Lower lobe of right lung (tissue), 2 donors: ENCODE results near the gene TCEA3. TPM values are rescaled to one million over a fixed set of nuclear protein-coding genes. Genes with fewer than 3 reads are reported as not detected.

ENCODE experiments used
- ATAC-seq, 2 donors: fragments of 200-7000 bp; cut with Tn5 transposase; one replicate each; pipeline ENCODE4 v1.9.1; 2020 to 2022; ENCODE audit warnings: mild to moderate bottlenecking in 2 of 2, moderate library complexity in 2 of 2
- DNase-seq: peaks from one replicate; pipeline ENCODE4 v3.0.0-alpha.2; 2020
- H3K27ac ChIP-seq: fragments of 200-600 bp; one replicate; pipeline ENCODE4 v1.8.0; 2022
- H3K27me3 ChIP-seq: fragments of 200-600 bp; one replicate; pipeline ENCODE4 v1.8.0; 2022; ENCODE audit warnings: low read depth
- H3K36me3 ChIP-seq: fragments of 200-600 bp; one replicate; pipeline ENCODE4 v1.8.0; 2022; ENCODE audit warnings: mild to moderate bottlenecking
- H3K4me1 ChIP-seq: fragments of 200-600 bp; one replicate; pipeline ENCODE4 v1.8.0; 2022
- H3K4me3 ChIP-seq: fragments of 200-600 bp; one replicate; pipeline ENCODE4 v1.8.0; 2022; ENCODE audit warnings: mild to moderate bottlenecking
- H3K9me3 ChIP-seq: fragments of 200-600 bp; one replicate; pipeline ENCODE4 v1.8.0; 2022
- intact Hi-C: fragments of 100-400 bp; cut with DNase I; formaldehyde crosslinking; loops from one replicate; pipeline ENCODE4 v1.11.0; 2022
- total RNA-seq: library from RNA; stranded (reverse); fragmentation: NEBNext Ultra II Directional; extraction: Animal tissue kit (Norgen Biotek cat#: 25700); gene quantifications from one replicate; pipeline ENCODE4 v1.2.1, GENCODE V29; 2021
- TF ChIP-seq, protein P1 (sequence below): fragments of 200-600 bp; IDR thresholded peaks from one replicate; pipeline ENCODE4 v1.8.0; 2022; ENCODE audit warnings: antibody characterized with exemption, mild to moderate bottlenecking
- donor health status: DM: no; HTN: yes; CAD: no; lungs with severe emphysema.

Gene TCEA3
- total RNA-seq, 1 donor from 2014 or later = 41.9 TPM

DNA sequence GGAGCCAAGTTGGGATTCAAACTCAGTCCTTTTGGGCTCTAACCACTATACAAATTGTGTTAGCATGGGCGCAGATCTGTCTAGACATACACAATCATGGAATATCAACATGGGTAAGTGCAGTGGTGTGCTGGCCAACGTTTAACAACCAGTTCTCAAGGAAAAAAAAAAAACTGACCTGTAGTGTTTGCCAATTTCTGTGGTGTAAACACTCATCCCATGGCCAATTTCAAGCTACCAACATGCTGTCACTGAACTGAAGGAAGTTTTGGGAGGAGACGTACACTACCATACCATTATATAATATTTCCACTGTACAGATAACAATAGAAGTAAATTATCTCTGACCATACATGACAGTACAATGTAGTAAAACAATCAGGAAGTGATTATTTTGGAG lies 3.2 kb downstream of the TCEA3 start:
- no peaks in the 10 kb centered on the region for H3K27me3 ChIP-seq
- H3K9me3 ChIP-seq = no peaks in the 10 kb centered on the region
- H3K36me3 ChIP-seq = peaks cover 9% of the 10 kb centered on the region
- intact Hi-C loops = no loop called here
- TF ChIP-seq, protein P1, sequence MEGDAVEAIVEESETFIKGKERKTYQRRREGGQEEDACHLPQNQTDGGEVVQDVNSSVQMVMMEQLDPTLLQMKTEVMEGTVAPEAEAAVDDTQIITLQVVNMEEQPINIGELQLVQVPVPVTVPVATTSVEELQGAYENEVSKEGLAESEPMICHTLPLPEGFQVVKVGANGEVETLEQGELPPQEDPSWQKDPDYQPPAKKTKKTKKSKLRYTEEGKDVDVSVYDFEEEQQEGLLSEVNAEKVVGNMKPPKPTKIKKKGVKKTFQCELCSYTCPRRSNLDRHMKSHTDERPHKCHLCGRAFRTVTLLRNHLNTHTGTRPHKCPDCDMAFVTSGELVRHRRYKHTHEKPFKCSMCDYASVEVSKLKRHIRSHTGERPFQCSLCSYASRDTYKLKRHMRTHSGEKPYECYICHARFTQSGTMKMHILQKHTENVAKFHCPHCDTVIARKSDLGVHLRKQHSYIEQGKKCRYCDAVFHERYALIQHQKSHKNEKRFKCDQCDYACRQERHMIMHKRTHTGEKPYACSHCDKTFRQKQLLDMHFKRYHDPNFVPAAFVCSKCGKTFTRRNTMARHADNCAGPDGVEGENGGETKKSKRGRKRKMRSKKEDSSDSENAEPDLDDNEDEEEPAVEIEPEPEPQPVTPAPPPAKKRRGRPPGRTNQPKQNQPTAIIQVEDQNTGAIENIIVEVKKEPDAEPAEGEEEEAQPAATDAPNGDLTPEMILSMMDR = no peak
- ATAC-seq (no peak), DNase-seq (no peak)
- H3K4me1 ChIP-seq = peaks cover 31% of the 10 kb centered on the region
- H3K4me3 ChIP-seq = no peak overlapping the region
- H3K27ac ChIP-seq = no peak overlapping the region

DNA sequence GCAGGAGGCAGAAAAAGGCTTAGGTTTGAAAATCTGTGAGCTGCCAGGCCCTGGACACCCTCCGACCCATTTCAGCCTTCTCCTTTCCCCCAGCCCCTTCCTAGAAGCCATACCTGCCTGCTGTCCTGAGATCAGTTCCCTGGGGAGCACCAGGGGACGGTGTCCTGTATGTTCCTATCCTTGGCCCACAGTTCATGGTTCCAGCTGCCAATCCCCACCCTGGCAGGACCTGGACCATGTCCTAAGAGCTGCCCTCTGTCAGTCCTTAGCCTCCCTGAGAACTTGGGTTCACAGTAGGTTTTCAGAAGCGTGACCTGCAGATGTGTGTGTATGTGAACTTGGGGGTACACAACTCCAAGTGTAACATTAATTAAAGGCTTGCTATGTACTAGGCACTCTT lies 3.8 kb downstream of the TCEA3 start:
- intact Hi-C loops = no loop called here
- no peak overlapping the region for H3K27ac ChIP-seq

DNA sequence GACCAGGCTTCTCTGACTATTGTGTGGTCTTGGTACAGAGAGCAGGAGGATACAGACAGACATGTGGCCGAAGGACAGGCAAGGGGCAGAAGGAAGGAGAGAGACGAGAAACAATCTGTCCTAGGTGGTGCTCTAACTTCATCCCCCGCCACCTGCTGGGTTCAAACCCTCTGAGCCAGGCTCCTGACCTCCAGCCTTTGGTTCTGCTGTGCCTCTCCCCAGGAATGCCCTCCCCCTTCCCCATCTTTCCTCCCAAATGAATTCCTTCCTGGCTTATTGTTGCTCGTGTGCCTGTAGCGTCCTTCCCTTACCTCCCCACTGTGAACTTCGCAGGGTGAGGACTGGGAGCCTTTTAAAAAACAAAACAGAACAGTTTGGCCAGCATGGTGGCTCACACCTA lies 5.4 kb downstream of the TCEA3 start:
- H3K4me3 ChIP-seq = no peak overlapping the region
- no peak overlapping the region for H3K27ac ChIP-seq
- TF ChIP-seq, protein P1 = no peak
- peaks cover 22% of the 10 kb centered on the region for H3K36me3 ChIP-seq
- peaks cover 27% of the 10 kb centered on the region for H3K4me1 ChIP-seq
- no peaks in the 10 kb centered on the region for H3K27me3 ChIP-seq
- DNase-seq (no peak), ATAC-seq (no peak)
- intact Hi-C loops = no loop called here
- no peaks in the 10 kb centered on the region for H3K9me3 ChIP-seq

More for the DNA sequence above, 3.8 kb downstream of the TCEA3 start:
- peaks cover 12% of the 10 kb centered on the region for H3K36me3 ChIP-seq
- TF ChIP-seq, protein P1 = no peak
- H3K9me3 ChIP-seq = no peaks in the 10 kb centered on the region
- DNase-seq (no peak), ATAC-seq (no peak)
- H3K27me3 ChIP-seq = no peaks in the 10 kb centered on the region
- no peak overlapping the region for H3K4me3 ChIP-seq
- peaks cover 31% of the 10 kb centered on the region for H3K4me1 ChIP-seq

DNA sequence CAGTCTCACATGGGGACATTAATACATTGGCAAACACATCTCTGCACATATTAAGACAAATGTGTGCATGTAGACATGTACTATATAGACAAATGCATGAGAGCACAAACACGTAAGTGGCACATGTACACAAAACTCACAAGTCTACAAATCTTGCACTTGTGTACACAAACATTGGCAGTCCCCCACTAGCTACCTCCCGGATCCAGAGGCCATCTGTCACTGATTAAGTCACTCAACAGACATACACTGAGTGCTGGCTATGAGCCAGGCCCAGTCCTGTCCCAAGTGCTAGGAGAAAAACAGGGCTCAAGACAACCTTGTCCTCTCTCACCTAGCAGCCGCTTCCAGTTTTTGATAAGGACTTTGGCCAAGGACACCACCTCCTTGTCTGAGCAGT lies 7.0 kb downstream of the TCEA3 start:
- DNase-seq = no peak
- no peaks in the 10 kb centered on the region for H3K9me3 ChIP-seq
- intact Hi-C loops = no loop called here
- TF ChIP-seq, protein P1 = no peak
- peaks cover 14% of the 10 kb centered on the region for H3K4me1 ChIP-seq
- no peaks in the 10 kb centered on the region for H3K27me3 ChIP-seq
- H3K4me3 ChIP-seq = no peak overlapping the region
- ATAC-seq = no peak
- H3K36me3 ChIP-seq = peaks cover 22% of the 10 kb centered on the region
- no peak overlapping the region for H3K27ac ChIP-seq

DNA sequence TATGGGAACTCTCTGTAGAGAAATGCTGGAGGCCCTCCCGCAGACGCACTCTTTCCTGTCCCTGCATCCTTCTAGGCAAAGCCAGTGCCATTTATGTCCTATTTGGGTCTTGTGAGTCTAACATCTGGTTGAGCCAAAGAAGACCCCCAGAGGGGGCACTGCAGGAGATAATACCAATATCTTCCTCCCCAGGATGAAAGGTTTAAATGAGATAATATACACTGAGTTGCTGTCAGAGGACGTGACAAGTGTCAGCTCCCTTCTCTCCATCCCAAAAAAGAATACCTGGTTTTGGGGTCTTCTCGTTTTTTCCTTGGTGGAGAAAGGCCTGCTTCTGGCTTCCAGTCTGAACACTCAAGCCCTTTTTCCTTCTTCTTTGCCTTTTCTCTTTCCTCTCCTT lies 7.6 kb downstream of the TCEA3 start:
- Histone ChIP-seq H3K4me1 (peaks cover 8% of the 10 kb centered on the region), H3K36me3 (peaks cover 22% of the 10 kb centered on the region), H3K4me3 (no peak overlapping the region), H3K27me3 (no peaks in the 10 kb centered on the region), H3K9me3 (no peaks in the 10 kb centered on the region), H3K27ac (no peak overlapping the region)
- TF ChIP-seq, protein P1 = no peak
- no peak for DNase-seq
- ATAC-seq = no peak
- intact Hi-C loops = no loop called here

DNA sequence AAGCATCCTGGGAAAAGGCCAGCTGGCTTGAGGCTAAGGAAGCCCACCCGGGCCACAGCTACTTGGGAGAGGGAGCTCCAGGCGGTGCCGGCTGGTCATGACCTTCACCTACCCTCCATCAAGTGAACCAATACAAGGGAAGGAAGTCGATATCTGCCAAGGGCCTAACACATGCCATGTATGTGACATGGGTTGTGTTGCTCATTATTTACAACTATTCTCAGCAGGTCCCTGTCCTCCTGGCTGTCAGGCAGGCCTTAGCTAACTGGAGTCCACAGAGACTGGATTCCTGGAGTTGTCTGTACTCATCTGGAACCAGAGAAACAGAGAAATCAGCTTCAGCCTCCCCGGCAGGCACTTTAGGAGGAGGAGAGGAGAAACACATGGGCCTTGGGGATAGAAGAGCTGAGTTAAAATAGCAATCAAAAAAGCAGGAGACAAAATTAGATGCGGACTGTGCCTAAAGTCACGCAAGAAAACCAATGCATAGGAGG lies 15.7 kb downstream of the TCEA3 start:
- peaks cover 8% of the 10 kb centered on the region for H3K4me1 ChIP-seq
- ATAC-seq (no peak), DNase-seq (no peak)
- TF ChIP-seq, protein P1 = no peak
- peaks cover 25% of the 10 kb centered on the region for H3K36me3 ChIP-seq
- H3K4me3 ChIP-seq = no peak overlapping the region
- H3K9me3 ChIP-seq = no peaks in the 10 kb centered on the region
- H3K27me3 ChIP-seq = no peaks in the 10 kb centered on the region
- intact Hi-C loops = no loop called here
- H3K27ac ChIP-seq = no peak overlapping the region
